ENCODE results near the gene NFATC2.

NFATC2 gene

GRCh38 chr20:51542571-51543421 lies at the start of gene NFATC2:
Gene NFATC2 (minus strand): TSS chr20:51542719. CDS start chr20:51542499, 220 bp downstream.
- peak; percentile 47 for DNase-seq (ENCODE audit: low spot score)

GRCh38 chr20:51591871-51592270 lies 49.4 kb upstream of the NFATC2 start:
- no peak for DNase-seq (ENCODE audit: low spot score)

- no peak for DNase-seq (ENCODE audit: low spot score)
These were observed 46.2 kb upstream of the NFATC2 start for GRCh38 chr20:51588762-51589161.

- no peak for DNase-seq (ENCODE audit: low spot score)
These were observed 44.6 kb upstream of the NFATC2 start for GRCh38 chr20:51587145-51587544.

GRCh38 chr20:51586005-51586440 lies 43.5 kb upstream of the NFATC2 start:
- DNase-seq (ENCODE audit: low spot score) = no peak

GRCh38 chr20:51585148-51585547 lies 42.6 kb upstream of the NFATC2 start:
- DNase-seq (ENCODE audit: low spot score) = no peak

GRCh38 chr20:51584737-51585136 lies 42.2 kb upstream of the NFATC2 start:
- DNase-seq (ENCODE audit: low spot score) = no peak

GRCh38 chr20:51584116-51584515 lies 41.6 kb upstream of the NFATC2 start:
- no peak for DNase-seq (ENCODE audit: low spot score)

- no peak for DNase-seq (ENCODE audit: low spot score)
These were observed 41.0 kb upstream of the NFATC2 start for GRCh38 chr20:51583499-51583898.

- DNase-seq (ENCODE audit: low spot score) = no peak
These were observed 40.6 kb upstream of the NFATC2 start for GRCh38 chr20:51583073-51583472.

GRCh38 chr20:51581571-51581970 lies 39.1 kb upstream of the NFATC2 start:
- DNase-seq (ENCODE audit: low spot score) = no peak

- DNase-seq (ENCODE audit: low spot score) = no peak
These were observed 36.6 kb upstream of the NFATC2 start for GRCh38 chr20:51579137-51579536.

GRCh38 chr20:51578145-51578459 lies 35.6 kb upstream of the NFATC2 start:
- DNase-seq (ENCODE audit: low spot score) = no peak

- no peak for DNase-seq (ENCODE audit: low spot score)
These were observed 35.1 kb upstream of the NFATC2 start for GRCh38 chr20:51577432-51578144.

- no peak for DNase-seq (ENCODE audit: low spot score)
These were observed 33.0 kb upstream of the NFATC2 start for GRCh38 chr20:51575486-51575885.

GRCh38 chr20:51574248-51575033 lies 31.9 kb upstream of the NFATC2 start:
- DNase-seq (ENCODE audit: low spot score) = no peak

- DNase-seq (ENCODE audit: low spot score) = no peak
These were observed 31.2 kb upstream of the NFATC2 start for GRCh38 chr20:51573576-51574243.

GRCh38 chr20:51571460-51571794 lies 28.9 kb upstream of the NFATC2 start:
- no peak for DNase-seq (ENCODE audit: low spot score)

- no peak for DNase-seq (ENCODE audit: low spot score)
These were observed 28.4 kb upstream of the NFATC2 start for GRCh38 chr20:51570739-51571459.

- DNase-seq (ENCODE audit: low spot score) = no peak
These were observed 27.6 kb upstream of the NFATC2 start for GRCh38 chr20:51569815-51570738.

Data from hematopoietic multipotent progenitor cell treated with erythropoietin and hydrocortisone succinate and interleukin-3 and kit ligand, for 17 days (in vitro differentiated cells).